ENCODE results near the gene RIOX2. TPM values are rescaled to one million over a fixed set of nuclear protein-coding genes. Genes with fewer than 3 reads are reported as not detected.

Gene RIOX2
- total RNA-seq, 2 experiments from 2014 or later: 26.8 to 32.0 TPM

DNA sequence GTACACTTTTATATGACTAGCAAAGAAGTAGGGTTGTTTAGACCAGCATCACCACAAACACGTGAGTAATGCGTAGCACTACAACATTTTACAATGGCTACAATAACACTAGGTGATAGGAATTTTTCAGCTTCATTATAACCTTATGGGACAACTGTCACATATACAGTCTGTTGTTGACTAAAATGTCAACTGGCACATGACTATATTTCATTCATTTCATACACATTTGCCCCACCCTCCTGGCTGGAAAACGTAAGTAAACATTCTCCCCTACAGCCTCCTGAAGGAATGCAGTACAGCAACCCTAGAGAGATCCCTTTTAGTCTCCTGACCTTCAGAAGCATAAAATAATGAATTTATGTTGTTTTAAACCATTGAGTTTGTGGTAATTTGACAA is 16.2 kb downstream of the RIOX2 start:
- no peaks in the 10 kb centered on the region for H3K79me2 ChIP-seq (ENCODE audit: insufficient read depth, low read depth, low read length)
- H3K4me1 ChIP-seq (ENCODE audit: insufficient read depth, low read length, poor library complexity, severe bottlenecking): no peaks in the 10 kb centered on the region
- DNase-seq (ENCODE audit: low spot score): no peak
- no peak overlapping the region for H2AFZ ChIP-seq (ENCODE audit: low read length)
- intact Hi-C loops (cut with micrococcal nuclease; ENCODE audit: unreplicated experiment): no loop called here
- H3K4me3 ChIP-seq (ENCODE audit: low read depth, low read length, poor library complexity, severe bottlenecking): no peak overlapping the region
- H3K9me3 ChIP-seq (ENCODE audit: low read length): no peaks in the 10 kb centered on the region
- no peak overlapping the region for H3K27ac ChIP-seq (ENCODE audit: low read depth, low read length, poor library complexity, severe bottlenecking)
- H4K20me1 ChIP-seq (ENCODE audit: insufficient read depth, low read length): no peaks in the 10 kb centered on the region
- TF ChIP-seq, protein P1, sequence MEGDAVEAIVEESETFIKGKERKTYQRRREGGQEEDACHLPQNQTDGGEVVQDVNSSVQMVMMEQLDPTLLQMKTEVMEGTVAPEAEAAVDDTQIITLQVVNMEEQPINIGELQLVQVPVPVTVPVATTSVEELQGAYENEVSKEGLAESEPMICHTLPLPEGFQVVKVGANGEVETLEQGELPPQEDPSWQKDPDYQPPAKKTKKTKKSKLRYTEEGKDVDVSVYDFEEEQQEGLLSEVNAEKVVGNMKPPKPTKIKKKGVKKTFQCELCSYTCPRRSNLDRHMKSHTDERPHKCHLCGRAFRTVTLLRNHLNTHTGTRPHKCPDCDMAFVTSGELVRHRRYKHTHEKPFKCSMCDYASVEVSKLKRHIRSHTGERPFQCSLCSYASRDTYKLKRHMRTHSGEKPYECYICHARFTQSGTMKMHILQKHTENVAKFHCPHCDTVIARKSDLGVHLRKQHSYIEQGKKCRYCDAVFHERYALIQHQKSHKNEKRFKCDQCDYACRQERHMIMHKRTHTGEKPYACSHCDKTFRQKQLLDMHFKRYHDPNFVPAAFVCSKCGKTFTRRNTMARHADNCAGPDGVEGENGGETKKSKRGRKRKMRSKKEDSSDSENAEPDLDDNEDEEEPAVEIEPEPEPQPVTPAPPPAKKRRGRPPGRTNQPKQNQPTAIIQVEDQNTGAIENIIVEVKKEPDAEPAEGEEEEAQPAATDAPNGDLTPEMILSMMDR (conservative IDR thresholded peaks at IDR 0.05; ENCODE audit: low read length): no peak
- TF ChIP-seq EZH2phosphoT487 (IDR thresholded peaks at IDR 0.05; ENCODE audit: borderline replicate concordance, low read depth, low read length): no peak
- ChIA-PET POLR2A (interaction anchor here (1.1 kb wide), 1 partner anchor 9 kb away, joined by 3 read pairs; no protein-coding TSS in a partner anchor), CTCF (ENCODE audit: unreplicated experiment) (no interaction called here)
- BruUV-seq (replicated peaks): no TSS peak
- H3K4me2 ChIP-seq (ENCODE audit: low read length): no peak overlapping the region
- peaks cover 92% of the 10 kb centered on the region for H3K36me3 ChIP-seq (ENCODE audit: insufficient read depth, low read length)
- H3K9me2 ChIP-seq (ENCODE audit: insufficient read depth, low read length): no peaks in the 10 kb centered on the region

DNA sequence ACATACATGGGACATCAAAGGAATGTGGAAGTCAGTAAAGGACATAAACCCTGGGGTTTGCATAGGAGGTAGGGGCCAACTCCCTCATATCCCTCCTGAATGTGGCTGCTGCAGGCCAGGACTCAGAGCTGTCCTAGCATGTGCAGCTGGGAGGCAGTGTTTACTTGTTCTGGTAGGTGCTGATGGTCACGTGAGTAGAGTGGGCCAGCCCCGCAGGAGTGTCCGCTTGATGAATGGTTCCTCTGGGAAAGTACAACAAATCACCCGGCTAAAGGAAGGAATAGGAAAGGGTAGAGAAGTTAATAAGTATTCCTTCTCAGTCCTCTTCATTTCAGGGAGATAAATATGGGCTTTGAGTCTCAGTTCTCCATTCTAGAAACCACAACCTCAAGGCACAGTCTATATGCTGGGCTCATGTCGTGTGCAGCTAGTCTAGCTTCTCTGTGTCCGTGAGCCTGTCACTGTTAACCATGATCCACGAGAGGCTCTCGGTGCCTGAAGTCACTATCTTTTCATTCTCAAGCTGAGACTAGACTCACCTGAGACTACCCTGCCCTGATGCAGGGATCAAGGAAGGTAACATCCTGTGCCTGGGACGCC is 17.9 kb downstream of the RIOX2 start:
- no TSS peak for BruUV-seq (replicated peaks)
- intact Hi-C loops (cut with micrococcal nuclease; ENCODE audit: unreplicated experiment): no loop called here
- no peak overlapping the region for H3K4me3 ChIP-seq (ENCODE audit: low read depth, low read length, poor library complexity, severe bottlenecking)
- no peaks in the 10 kb centered on the region for H3K9me3 ChIP-seq (ENCODE audit: low read length)
- H3K4me2 ChIP-seq (ENCODE audit: low read length): no peak overlapping the region
- H2AFZ ChIP-seq (ENCODE audit: low read length): no peak overlapping the region
- H4K20me1 ChIP-seq (ENCODE audit: insufficient read depth, low read length): no peaks in the 10 kb centered on the region
- no peaks in the 10 kb centered on the region for H3K79me2 ChIP-seq (ENCODE audit: insufficient read depth, low read depth, low read length)
- H3K36me3 ChIP-seq (ENCODE audit: insufficient read depth, low read length): peaks cover 93% of the 10 kb centered on the region
- DNase-seq (ENCODE audit: low spot score): no peak
- POLR2A ChIA-PET: interaction anchor here (0.7 to 1.5 kb wide), 2 partner anchors 10 to 13 kb away, joined by 3 to 4 read pairs; no protein-coding TSS in a partner anchor
- CTCF ChIA-PET (ENCODE audit: unreplicated experiment): no interaction called here
- TF ChIP-seq, protein P1 (conservative IDR thresholded peaks at IDR 0.05; ENCODE audit: low read length): no peak
- TF ChIP-seq EZH2phosphoT487 (IDR thresholded peaks at IDR 0.05; ENCODE audit: borderline replicate concordance, low read depth, low read length): no peak
- no peaks in the 10 kb centered on the region for H3K4me1 ChIP-seq (ENCODE audit: insufficient read depth, low read length, poor library complexity, severe bottlenecking)
- H3K27ac ChIP-seq (ENCODE audit: low read depth, low read length, poor library complexity, severe bottlenecking): no peak overlapping the region
- H3K9me2 ChIP-seq (ENCODE audit: insufficient read depth, low read length): no peaks in the 10 kb centered on the region

DNA sequence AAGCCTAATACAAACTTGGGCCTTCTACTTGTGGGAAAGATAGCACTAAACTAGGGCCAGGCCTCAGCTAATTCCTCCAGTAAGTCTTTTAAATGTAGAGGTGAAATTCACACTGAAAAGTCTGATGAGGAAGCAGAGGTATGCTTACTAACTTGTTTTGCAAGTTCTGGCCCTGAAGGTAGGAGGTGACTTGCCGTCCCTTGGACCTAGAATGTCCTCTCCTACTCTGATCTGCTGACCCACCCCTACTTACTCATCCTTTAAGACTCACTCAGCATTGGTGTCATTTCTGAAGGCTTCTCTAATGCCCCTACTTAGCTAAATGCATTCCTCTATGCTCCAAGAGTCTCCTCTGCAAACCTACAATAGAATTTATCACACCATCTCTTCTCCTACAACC is 19.4 kb downstream of the RIOX2 start:
- CTCF ChIA-PET (ENCODE audit: unreplicated experiment): no interaction called here
- Histone ChIP-seq H2AFZ (ENCODE audit: low read length) (no peak overlapping the region), H3K4me1 (ENCODE audit: insufficient read depth, low read length, poor library complexity, severe bottlenecking) (no peaks in the 10 kb centered on the region), H3K9me2 (ENCODE audit: insufficient read depth, low read length) (no peaks in the 10 kb centered on the region), H3K4me3 (ENCODE audit: low read depth, low read length, poor library complexity, severe bottlenecking) (no peak overlapping the region), H3K27ac (ENCODE audit: low read depth, low read length, poor library complexity, severe bottlenecking) (no peak overlapping the region), H3K9me3 (ENCODE audit: low read length) (no peaks in the 10 kb centered on the region), H3K36me3 (ENCODE audit: insufficient read depth, low read length) (peaks cover 93% of the 10 kb centered on the region), H3K79me2 (ENCODE audit: insufficient read depth, low read depth, low read length) (no peaks in the 10 kb centered on the region), H3K4me2 (ENCODE audit: low read length) (no peak overlapping the region), H4K20me1 (ENCODE audit: insufficient read depth, low read length) (no peaks in the 10 kb centered on the region)
- DNase-seq (ENCODE audit: low spot score): no peak
- intact Hi-C loops (cut with micrococcal nuclease; ENCODE audit: unreplicated experiment): no loop called here
- no TSS peak for BruUV-seq (replicated peaks)
- TF ChIP-seq, protein P1 (conservative IDR thresholded peaks at IDR 0.05; ENCODE audit: low read length): no peak
- no peak for TF ChIP-seq EZH2phosphoT487 (IDR thresholded peaks at IDR 0.05; ENCODE audit: borderline replicate concordance, low read depth, low read length)
- POLR2A ChIA-PET: interaction anchor here (1.0 kb wide), 1 partner anchor 59 kb away, joined by 3 read pairs; no protein-coding TSS in a partner anchor

All from OCI-LY7 (cell line).